ENCODE data around the gene AP3S1.

DNA sequence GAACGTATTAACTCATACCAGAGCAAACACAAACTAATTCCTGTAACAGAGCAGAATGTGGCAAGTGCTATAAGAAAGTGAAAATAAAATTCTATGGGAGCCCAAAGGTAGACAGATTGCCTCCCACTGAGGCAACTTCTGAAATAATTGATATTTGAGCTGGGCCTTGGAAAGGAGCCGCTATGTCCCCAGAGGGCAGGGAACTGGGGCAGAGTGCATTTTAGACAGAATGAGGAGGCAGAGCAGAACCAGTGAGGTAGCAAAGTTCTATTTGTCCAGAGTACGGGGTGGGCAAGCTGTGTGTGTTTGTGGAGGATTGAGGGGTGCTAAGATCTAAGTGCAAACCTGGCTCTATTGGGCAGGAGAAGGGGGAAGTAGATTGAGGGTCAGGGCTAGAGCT, 45.1 kb upstream of the AP3S1 start:
- TF ChIP-seq, protein P1, sequence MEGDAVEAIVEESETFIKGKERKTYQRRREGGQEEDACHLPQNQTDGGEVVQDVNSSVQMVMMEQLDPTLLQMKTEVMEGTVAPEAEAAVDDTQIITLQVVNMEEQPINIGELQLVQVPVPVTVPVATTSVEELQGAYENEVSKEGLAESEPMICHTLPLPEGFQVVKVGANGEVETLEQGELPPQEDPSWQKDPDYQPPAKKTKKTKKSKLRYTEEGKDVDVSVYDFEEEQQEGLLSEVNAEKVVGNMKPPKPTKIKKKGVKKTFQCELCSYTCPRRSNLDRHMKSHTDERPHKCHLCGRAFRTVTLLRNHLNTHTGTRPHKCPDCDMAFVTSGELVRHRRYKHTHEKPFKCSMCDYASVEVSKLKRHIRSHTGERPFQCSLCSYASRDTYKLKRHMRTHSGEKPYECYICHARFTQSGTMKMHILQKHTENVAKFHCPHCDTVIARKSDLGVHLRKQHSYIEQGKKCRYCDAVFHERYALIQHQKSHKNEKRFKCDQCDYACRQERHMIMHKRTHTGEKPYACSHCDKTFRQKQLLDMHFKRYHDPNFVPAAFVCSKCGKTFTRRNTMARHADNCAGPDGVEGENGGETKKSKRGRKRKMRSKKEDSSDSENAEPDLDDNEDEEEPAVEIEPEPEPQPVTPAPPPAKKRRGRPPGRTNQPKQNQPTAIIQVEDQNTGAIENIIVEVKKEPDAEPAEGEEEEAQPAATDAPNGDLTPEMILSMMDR (IDR thresholded peaks at IDR 0.05), result no peak
- TF ChIP-seq, protein P2, sequence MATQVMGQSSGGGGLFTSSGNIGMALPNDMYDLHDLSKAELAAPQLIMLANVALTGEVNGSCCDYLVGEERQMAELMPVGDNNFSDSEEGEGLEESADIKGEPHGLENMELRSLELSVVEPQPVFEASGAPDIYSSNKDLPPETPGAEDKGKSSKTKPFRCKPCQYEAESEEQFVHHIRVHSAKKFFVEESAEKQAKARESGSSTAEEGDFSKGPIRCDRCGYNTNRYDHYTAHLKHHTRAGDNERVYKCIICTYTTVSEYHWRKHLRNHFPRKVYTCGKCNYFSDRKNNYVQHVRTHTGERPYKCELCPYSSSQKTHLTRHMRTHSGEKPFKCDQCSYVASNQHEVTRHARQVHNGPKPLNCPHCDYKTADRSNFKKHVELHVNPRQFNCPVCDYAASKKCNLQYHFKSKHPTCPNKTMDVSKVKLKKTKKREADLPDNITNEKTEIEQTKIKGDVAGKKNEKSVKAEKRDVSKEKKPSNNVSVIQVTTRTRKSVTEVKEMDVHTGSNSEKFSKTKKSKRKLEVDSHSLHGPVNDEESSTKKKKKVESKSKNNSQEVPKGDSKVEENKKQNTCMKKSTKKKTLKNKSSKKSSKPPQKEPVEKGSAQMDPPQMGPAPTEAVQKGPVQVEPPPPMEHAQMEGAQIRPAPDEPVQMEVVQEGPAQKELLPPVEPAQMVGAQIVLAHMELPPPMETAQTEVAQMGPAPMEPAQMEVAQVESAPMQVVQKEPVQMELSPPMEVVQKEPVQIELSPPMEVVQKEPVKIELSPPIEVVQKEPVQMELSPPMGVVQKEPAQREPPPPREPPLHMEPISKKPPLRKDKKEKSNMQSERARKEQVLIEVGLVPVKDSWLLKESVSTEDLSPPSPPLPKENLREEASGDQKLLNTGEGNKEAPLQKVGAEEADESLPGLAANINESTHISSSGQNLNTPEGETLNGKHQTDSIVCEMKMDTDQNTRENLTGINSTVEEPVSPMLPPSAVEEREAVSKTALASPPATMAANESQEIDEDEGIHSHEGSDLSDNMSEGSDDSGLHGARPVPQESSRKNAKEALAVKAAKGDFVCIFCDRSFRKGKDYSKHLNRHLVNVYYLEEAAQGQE (IDR thresholded peaks at IDR 0.05), result no peak
- TF ChIP-seq NFE2L2 (conservative IDR thresholded peaks at IDR 0.05; ENCODE audit: low read length) (no peak), HOXB5 (CRISPR knock-in tag; IDR thresholded peaks at IDR 0.05) (no peak), RCOR1 (IDR thresholded peaks at IDR 0.05; ENCODE audit: low read depth, low read length) (no peak), CEBPB (IDR thresholded peaks at IDR 0.05) (no peak), JUNB (IDR thresholded peaks at IDR 0.05) (no peak)
- TF ChIP-seq, protein P3, sequence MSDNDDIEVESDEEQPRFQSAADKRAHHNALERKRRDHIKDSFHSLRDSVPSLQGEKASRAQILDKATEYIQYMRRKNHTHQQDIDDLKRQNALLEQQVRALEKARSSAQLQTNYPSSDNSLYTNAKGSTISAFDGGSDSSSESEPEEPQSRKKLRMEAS (IDR thresholded peaks at IDR 0.05), result no peak

All from A549 (cell line).